ENCODE results near the gene PMAIP1. TPM values are rescaled to one million over a fixed set of nuclear protein-coding genes. Genes with fewer than 3 reads are reported as not detected.
A peak's percentile ranks its signal among the peaks of the same experiment; 100 is the strongest.

PMAIP1 gene
- total and polyA plus RNA-seq, 9 of the 15 experiments (the other 6 are each of a cell fraction or from before 2014, with no cell fraction given) = 8.0 to 22.9 (median 14.9) TPM

- WGBS (ENCODE audit: insufficient coverage, low coverage, missing lambda C conversion rate) = 58% methylated on average over 10 of the region's 11 CpGs
- H3K4me3 ChIP-seq = no peak overlapping the region
- H2AFZ ChIP-seq (ENCODE audit: low read depth, low read length) = peak overlapping the region; percentile 59
- H3K36me3 ChIP-seq (ENCODE audit: control insufficient read depth, insufficient read depth, low read length) = no peaks in the 10 kb centered on the region
- H3K27me3 ChIP-seq (ENCODE audit: control insufficient read depth in 2 of 2, insufficient read depth in 2 of 2, low read length in 2 of 2) = no peaks in the 10 kb centered on the region
- no peaks in the 10 kb centered on the region for H4K20me1 ChIP-seq (replicated peaks; ENCODE audit: control insufficient read depth, insufficient read depth, low read length)
- H3K79me2 ChIP-seq (ENCODE audit: control insufficient read depth, insufficient read depth, low read length) = no peaks in the 10 kb centered on the region
- POLR2A ChIA-PET = interaction anchor here (1.3 kb wide), 1 partner anchor 33 kb away, joined by 3 read pairs; no protein-coding TSS in a partner anchor
- FAIRE-seq (no peak), ATAC-seq (no peak), DNase-seq (ENCODE audit: extremely low read depth in 1 of 4, low spot score in 3 of 4) (no peak)
- TF ChIP-seq YBX1 (IDR thresholded peaks at IDR 0.05) (no peak), ELK3 (CRISPR knock-in tag; IDR thresholded peaks at IDR 0.05) (no peak), ZNF146 (CRISPR knock-in tag; IDR thresholded peaks at IDR 0.05; ENCODE audit: unreplicated experiment) (no peak), ZNF398 (CRISPR knock-in tag; IDR thresholded peaks at IDR 0.05) (no peak), HNRNPL (IDR thresholded peaks at IDR 0.05; ENCODE audit: low read depth, low read length) (no peak), HDGF (IDR thresholded peaks at IDR 0.05) (no peak), ZNF507 (tag; conservative IDR thresholded peaks at IDR 0.05) (no peak), PCBP1 (IDR thresholded peaks at IDR 0.05; ENCODE audit: low read depth, low read length, poor library complexity, severe bottlenecking) (no peak), ZNF445 (CRISPR knock-in tag; IDR thresholded peaks at IDR 0.05; ENCODE audit: low read depth) (no peak), ETS2 (tag; IDR thresholded peaks at IDR 0.05; ENCODE audit: borderline replicate concordance, poor library complexity, severe bottlenecking) (no peak), ZBTB2 (IDR thresholded peaks at IDR 0.05) (no peak), HES1 (IDR thresholded peaks at IDR 0.05; ENCODE audit: low read depth) (no peak), U2AF1 (optimal IDR thresholded peaks at IDR 0.05; ENCODE audit: low read depth, low read length) (no peak), SIN3A (IDR thresholded peaks at IDR 0.05; ENCODE audit: borderline replicate concordance in 2 of 2, control insufficient read depth in 1 of 2, low read depth in 2 of 2, low read length in 2 of 2) (no peak)
- peaks cover 0 to 5% of the 10 kb centered on the region in 2 experiments; a peak in 2 of 5 replicates for H3K4me1 ChIP-seq (replicated peaks in 1 of 2; ENCODE audit: control insufficient read depth in 2 of 2, insufficient read depth in 2 of 2, low read length in 2 of 2)
- no peaks in the 10 kb centered on the region for H3K9me3 ChIP-seq (replicated peaks; ENCODE audit: control insufficient read depth, insufficient read depth, low read depth, low read length)
- H3K4me2 ChIP-seq (ENCODE audit: insufficient read depth, low read length) = no peak overlapping the region
- H3K9ac ChIP-seq (ENCODE audit: insufficient read depth in 1 of 2, low read depth in 2 of 2, low read length in 2 of 2) = no peak overlapping the region
- no TSS peak for BruUV-seq (replicated peaks)
- H3K27ac ChIP-seq (ENCODE audit: extremely low read depth, low read depth, low read length) = no peak overlapping the region
- intact Hi-C loops (cut with micrococcal nuclease) = no loop called here
- CTCF ChIA-PET (ENCODE audit: low intra/inter-chr PET ratio) = no interaction called here
- in situ Hi-C loops (cut with MboI) = no loop called here
- no peaks in the 10 kb centered on the region for H3K9me1 ChIP-seq (ENCODE audit: control insufficient read depth, insufficient read depth, low read length)
Observed at GRCh38 chr18:59932401-59932800, 32.6 kb downstream of the PMAIP1 start.
